ENCODE results near the gene LRFN5. TPM values are rescaled to one million over a fixed set of nuclear protein-coding genes. Genes with fewer than 3 reads are reported as not detected.

The LRFN5 gene
- not detected in 5 replicates for total RNA-seq (2022; extraction: Qiagen RNA extraction)

DNA sequence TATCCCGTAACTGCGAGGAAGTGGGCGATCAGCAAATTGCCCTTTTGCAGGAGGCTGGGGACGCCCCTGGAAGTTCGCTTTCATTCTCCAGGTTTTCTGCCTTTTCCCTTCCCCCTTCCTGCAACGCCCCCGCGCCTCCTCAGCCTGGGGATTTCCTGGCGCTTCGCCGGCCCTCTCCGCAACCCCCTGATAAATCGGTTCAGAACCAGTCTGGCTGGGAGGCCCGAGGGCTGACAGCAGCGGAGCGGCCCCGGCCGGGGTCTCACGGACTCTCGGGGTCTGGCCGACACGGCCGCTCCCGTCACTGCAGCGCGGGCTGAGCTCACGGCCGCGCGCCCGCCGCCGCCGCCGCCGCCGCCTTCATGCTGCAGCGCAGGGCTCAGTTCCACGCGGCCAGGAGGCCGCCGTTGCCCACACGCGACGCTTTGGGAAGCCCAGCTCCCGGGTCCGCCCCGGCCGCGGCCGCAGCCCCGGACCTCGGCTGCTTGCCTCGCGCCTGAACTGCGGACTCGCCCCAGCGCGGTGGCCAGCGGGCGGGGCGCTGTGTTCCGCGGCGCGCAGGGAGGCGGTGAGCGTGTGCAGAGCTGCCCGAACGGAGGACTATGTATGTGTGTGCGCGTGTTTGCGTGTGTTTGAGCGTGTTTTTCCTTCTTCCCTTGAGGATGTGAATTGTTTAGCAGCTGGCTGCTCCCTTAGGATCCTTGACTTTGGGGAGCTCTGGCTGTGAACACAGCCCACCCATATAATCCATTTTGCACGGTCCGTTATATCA is at the start of gene LRFN5:
LRFN5 (plus strand) TSS at position 345 of the 772 bp plus-strand sequence.

